GM21360 (cell line): ENCODE data around the gene LRRFIP1.

Experiments
- ATAC-seq: cut with Tn5 transposase; IDR thresholded peaks from one replicate; pipeline ENCODE4 v1.9.1; 2021; ENCODE audit warnings: mild to moderate bottlenecking, moderate library complexity; ENCODE audit not compliant: unreplicated experiment

LRRFIP1 gene

GRCh38 chr2:237721458-237721857 is 94.1 kb downstream of the LRRFIP1 start:
- ATAC-seq, result no peak

GRCh38 chr2:237722616-237723015 is 95.2 kb downstream of the LRRFIP1 start:
- ATAC-seq, result no peak

- no peak for ATAC-seq
Measured at GRCh38 chr2:237723023-237723422, 95.6 kb downstream of the LRRFIP1 start.

- no peak for ATAC-seq
Measured at GRCh38 chr2:237723602-237724001, 96.2 kb downstream of the LRRFIP1 start.

DNA sequence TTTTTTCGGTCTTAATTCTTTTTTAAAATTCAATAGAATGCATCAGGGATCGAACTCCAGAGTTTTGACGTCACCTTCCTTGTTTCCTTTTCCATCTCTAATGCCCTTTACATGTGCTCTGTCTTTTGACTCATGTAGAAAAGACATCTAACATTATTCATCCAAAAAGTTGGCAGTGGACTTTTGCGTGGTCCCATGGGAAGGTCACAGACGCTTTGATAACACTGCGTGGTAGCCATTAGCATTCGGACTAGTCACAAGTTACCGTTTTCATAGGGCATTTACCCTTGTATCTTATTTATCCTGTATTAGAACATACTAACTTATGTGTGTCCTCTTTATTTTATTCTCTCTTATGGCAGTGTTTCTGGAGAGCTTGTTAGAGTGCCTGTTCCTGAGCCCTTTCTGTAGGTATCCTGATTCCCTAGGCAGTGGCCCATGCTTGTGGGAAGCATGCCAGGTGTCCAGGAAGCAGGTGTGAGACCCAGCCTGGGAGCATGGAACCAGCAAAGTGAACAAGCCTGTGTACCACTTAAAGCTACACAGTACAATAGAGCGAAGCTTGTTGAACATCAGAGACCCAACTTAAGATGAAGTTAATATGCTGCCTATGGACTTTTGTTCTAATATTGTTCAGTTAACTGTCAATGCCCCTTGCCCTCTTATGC is 97.6 kb downstream of the LRRFIP1 start:
- ATAC-seq, result no peak

DNA sequence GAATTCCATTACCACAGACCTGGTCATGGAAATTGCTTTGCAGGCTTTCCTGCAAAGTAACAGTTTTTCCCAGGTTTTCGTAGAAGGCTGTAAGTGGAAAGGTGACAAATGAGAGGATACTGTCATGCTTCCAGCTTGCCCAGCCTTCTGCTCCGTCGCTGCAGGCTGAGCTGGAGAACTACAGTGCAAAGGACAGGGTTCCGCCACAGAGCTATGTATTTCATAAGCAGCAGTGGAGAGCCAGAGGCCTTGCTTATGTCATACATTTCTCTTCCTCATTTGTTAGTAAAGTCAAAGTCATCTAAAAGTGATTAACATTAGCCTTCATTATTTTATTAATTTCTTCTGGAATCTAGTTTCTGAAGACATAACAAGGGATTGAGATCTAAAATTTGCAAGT is 98.3 kb downstream of the LRRFIP1 start:
- no peak for ATAC-seq

GRCh38 chr2:237726401-237726830 is 99.0 kb downstream of the LRRFIP1 start:
- ATAC-seq, result no peak

DNA sequence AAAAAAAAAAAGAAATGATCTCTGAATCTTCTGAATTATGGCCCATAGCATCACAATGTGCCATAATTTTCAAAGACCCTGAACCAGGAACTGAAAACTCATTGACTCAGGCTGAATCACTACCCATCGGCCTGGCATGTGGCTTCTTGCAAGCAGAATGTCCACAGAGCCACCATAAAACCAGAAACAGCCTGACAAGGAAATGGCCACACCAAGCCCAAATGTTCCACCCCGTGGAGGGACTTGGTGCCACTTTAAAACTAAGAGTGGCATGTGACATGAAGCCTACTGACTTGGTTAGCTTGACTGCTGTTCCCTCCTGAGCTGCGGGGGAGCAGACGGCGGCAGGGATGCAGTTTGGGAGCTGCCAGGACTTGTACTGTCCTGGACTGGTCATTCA is 100.0 kb downstream of the LRRFIP1 start:
- no peak for ATAC-seq

DNA sequence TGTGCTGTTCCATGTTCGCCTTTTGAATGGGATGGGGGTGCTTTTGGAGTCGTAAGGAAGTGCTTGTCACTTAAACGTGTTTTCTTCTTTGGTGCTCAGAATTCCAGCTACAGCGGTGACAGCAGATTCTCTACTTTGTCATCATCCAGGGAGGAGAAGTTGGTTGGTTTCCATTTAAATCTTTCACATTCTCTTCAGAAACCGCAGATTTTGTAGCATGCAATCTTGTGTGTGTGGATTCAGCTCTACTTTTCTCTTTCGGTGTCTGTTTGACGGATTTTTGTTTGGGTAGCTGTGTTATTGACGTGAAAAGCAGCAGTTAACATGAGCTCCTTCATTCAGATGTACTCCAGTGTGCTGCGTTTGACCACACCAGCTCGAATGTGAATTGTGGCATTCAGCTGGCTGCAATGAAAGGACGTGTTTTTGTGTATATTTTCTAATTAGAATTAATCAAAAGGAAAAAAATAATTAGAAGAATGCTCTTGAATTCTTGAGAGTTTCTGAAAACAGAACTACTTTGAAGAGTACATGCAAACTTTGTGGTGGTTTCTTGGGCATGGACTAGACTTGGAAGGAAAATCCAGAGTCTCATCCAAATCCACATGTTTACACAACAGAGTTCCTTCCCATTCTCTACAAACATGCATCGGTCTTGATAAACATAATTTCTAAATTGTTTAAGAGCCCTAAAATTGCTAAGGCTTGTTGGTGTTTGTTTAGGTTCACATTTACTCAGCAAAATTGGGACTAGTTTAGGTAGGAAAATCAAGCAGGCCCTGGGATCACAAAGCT is 102.5 kb downstream of the LRRFIP1 start:
- no peak for ATAC-seq

- no peak for ATAC-seq
Measured at GRCh38 chr2:237731663-237732062, 104.3 kb downstream of the LRRFIP1 start.

- ATAC-seq, result no peak
Measured at GRCh38 chr2:237732070-237732469, 104.7 kb downstream of the LRRFIP1 start.

- no peak for ATAC-seq
Measured at GRCh38 chr2:237732790-237733381, 105.5 kb downstream of the LRRFIP1 start.

DNA sequence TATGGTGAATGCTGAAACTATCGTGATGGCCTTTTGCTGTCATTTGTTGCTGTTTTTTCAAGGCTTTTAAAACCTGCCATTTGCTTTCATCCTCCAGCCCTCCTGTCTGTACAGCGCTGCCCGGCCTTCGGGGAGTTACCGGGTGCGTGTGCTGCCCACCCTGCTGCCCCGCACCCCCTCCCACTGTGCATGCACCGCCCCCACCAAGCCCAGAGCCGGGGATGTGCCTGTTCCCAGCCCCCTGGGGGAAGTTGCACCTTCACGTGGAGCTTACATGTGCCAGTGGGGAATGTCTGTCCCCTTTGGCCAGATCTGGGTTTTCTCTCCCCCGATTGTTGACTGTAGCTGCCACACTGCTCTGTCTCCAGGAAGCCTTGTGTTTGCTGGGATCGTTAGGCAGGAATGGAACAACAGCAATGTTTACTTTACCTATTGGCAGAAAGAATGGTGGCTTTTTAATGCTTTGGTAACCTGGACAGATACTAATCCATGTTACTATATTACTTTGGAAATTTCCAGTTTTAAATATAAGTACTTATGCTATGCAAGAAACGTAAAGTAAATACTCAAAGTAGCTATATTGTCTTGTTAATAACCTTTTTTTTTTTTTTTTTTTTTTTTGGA is 106.4 kb downstream of the LRRFIP1 start:
- ATAC-seq, result no peak

GRCh38 chr2:237734905-237735623 is 107.7 kb downstream of the LRRFIP1 start:
- no peak for ATAC-seq

- ATAC-seq, result no peak
Measured at GRCh38 chr2:237735798-237736197, 108.4 kb downstream of the LRRFIP1 start.

- no peak for ATAC-seq
Measured at GRCh38 chr2:237736783-237737182, 109.4 kb downstream of the LRRFIP1 start.

DNA sequence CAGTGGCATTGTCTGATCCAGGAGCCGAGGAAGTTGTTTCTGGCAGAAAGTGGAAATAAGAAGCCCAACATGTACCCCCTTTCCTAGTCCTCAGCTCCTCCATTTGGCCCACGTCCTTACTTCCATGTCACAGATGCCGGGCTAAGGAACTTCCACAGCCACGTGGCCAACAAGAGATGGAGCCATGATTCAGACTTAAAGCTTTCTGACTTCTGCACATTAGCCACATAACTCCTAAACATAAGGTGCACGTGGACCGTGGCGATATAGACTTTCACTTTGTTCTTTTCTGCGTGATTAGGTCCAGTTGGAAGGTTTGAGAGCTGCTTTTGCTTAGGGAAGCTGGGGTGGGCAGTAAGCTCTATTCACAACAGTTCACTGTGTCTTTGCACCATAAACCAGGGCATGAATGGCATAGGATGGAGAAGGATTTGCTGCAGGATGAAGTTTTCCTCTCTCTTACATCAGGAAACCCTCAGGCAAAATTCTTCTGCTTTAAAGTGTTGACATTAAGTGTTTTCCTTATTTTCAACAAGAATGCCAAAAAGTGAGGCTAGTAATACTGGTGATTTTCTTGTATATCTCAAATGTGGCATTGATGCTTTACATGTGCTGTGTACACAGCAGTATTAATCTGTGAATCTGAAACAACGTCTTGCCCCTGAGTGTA is 109.9 kb downstream of the LRRFIP1 start:
- no peak for ATAC-seq

DNA sequence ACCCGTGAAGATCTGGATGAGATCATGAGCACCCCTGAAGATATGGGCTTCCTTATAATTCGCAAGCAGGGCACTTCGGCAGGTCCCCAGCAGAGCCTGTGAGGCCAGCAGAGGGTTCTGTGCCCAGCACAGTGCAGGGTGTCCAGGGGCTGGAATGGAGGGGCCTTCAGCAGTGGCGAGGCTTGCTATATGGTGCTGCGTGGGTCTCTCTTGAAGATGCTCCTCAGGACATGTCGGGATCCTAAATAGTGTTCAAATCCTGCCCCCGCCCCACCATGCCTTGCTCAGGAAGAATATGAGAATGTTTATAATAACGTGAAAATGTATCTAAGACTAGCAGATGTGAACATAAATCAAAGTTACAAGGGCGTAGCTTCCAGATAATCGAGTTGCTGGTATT is 110.9 kb downstream of the LRRFIP1 start:
- no peak for ATAC-seq

GRCh38 chr2:237739101-237739500 is 111.7 kb downstream of the LRRFIP1 start:
- no peak for ATAC-seq

GRCh38 chr2:237742191-237742590 is 114.8 kb downstream of the LRRFIP1 start:
- no peak for ATAC-seq
